SKM-1 (cell line): ENCODE results near the gene FAM32A.

Experiments
- DNase-seq: peaks from one replicate; lab custom pipeline; 2025; ENCODE audit not compliant: unreplicated experiment; lab: John Stamatoyannopoulos, UW

FAM32A gene

DNA sequence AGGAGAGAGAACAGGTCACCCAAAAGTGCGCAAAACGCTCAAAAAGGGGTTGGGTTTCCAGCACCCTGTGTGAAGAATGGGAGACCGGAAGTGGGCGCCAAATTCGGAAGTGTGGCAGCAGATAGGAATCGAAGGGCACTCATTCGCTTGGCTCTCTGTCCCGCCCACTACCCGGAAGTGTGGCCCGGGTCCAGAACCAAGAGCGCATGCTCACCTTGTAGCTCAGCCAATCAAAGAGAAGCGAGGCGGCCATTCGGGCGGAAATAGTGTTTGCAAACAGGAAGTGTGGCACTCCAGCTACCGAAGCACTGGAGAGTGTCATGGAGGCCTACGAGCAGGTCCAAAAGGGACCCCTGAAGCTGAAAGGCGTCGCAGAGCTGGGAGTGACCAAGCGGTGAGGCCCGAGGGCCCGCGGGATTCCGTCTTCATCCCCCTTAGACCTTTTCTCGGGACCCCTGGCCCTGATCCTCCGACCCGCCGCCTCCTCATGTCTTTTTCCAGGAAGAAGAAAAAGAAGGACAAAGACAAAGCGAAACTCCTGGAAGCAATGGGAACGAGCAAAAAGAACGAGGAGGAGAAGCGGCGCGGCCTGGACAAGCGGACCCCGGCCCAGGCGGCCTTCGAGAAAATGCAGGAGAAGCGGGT lies at the start of gene FAM32A:
Gene FAM32A, plus strand, starts transcription at position 288 of the 645 bp plus-strand sequence. Its CDS starts 33 bp downstream, at position 321.
- DNase-seq = peak; percentile 96

DNA sequence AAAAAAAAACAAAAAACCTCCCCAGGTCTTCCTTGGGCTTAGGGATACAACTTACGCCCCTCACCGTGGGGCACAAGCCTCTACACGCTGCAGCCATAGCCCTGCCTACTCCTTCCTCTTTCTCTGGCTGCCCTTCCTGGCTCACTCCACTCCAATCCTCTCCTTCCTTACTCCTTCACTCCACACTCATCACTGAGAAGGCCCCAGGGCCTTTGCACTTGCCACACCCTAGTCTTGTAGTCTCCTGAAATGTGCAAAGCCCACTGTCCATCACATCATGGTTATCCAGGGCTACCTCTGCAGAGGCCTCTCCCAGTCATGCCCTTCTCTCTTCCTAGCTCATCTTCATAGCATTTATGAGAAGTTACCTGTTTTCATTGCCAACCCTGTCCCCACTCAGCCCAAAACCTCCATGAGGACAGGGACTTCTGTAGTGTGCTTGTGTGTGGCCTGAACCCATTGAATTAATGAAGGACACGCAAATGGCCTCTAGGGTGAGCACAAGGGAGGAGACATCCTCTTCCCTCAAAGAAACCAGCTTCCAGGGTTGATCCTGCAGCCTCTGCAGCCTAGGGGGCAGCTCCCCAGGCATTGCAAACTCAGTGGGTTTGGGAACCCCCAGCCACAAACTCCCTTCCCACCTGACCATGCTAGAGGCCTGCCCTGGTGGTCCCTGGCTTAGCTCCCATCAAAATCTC lies 49.6 kb upstream of the FAM32A start:
- DNase-seq = no peak

DNA sequence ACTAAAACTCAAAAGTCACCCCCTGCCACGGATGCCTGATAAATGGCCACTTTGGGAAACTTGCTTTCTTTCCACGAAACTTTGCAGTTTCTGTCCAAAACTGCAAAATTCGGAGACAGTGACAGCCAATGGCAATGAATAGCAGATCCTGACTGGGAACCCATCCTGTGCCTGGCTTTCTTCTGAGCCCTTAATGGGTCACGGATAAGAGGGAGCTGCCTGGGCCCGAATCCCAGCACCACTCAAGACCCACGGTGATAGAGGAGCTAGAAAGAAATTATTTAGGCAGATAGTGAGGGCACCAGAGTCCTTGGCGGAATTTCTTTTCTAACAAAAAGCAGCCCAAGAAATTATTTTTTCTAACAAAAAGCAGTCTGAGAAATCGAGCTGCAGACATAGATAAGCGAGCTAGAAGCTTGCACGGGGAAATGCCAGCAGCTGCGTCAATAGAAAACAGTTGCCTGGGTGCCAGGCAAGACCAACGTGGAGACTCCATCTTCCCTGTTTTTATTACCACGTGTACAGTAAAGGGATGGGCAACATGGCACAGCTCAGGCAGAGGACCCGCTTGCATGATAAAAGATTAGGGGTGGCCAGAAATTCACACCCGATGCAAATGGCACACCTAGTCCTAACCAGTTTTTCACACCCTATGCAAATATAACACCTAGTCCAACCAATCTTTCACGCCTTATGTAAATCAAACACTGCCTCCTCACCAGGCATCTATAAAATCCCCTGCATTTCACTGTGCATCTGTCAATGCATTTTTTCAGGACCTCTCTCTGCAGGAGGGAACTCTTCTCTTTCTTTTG lies 48.8 kb upstream of the FAM32A start:
- DNase-seq = no peak

DNA sequence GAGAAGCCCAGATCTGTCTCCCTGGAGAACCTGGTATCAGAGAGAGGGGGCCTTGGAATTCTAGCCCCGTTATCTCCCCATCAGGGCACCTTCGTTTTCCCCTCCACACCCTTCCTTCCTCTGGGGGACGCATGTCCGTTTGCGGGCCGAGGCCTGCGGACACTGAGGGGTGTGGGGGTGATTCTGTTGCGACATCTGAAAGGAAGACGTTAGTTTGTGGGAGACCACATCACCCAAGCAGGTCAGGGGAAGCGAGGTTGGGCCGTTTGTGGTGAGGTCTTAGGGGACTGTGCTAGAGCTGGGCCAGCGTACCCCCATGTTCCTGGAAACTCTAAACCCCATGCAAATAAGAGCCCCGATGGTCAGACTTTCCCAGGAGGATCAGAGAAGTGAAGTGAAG lies 45.5 kb upstream of the FAM32A start:
- DNase-seq = peak; percentile 84

DNA sequence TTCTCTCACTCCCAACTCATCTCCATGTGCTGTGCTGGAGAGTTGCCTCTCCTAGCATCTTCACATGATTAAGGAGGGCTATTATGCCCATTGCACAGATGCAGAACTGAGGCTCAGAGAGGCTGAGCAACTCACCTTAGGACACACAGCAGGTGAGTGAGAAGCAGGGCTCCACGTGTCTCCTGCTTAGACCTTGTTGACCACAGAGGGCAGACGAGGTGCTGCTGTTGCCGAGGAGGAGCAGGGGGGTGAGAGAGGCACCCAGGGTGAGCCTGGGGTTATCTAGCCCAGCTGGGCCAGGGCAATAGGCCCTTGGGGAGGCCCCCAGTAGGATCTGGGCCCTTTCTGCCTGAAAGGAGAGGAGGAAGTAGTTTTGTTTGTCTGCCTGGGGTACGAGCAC lies 44.2 kb upstream of the FAM32A start:
- peak; percentile 83 for DNase-seq

DNA sequence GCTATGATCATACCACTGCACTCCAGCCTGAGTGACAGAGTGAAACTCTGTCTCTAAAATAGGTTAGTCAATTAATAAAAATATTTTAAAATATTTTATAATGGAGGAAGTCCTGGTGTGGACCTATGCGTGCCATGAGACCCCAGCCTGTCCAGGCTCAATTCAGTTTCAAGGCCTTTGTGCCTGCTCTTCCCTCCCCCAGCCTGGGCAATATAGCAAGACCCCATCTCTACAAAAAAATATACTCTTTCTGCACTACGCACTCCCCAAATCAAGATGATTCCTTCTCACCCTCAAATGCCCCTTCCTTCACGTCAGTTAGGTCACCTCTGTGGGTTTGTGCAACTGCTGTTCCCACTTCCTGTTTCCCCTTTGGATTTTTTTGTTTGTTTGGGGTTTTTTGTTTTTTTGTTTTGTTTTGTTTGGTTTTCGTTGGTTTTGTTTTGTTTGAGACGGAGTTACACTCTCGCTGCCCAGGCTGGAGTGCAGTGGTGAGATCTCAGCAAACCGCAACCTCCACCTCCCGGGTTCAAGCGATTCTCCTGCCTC lies 43.1 kb upstream of the FAM32A start:
- DNase-seq = no peak

DNA sequence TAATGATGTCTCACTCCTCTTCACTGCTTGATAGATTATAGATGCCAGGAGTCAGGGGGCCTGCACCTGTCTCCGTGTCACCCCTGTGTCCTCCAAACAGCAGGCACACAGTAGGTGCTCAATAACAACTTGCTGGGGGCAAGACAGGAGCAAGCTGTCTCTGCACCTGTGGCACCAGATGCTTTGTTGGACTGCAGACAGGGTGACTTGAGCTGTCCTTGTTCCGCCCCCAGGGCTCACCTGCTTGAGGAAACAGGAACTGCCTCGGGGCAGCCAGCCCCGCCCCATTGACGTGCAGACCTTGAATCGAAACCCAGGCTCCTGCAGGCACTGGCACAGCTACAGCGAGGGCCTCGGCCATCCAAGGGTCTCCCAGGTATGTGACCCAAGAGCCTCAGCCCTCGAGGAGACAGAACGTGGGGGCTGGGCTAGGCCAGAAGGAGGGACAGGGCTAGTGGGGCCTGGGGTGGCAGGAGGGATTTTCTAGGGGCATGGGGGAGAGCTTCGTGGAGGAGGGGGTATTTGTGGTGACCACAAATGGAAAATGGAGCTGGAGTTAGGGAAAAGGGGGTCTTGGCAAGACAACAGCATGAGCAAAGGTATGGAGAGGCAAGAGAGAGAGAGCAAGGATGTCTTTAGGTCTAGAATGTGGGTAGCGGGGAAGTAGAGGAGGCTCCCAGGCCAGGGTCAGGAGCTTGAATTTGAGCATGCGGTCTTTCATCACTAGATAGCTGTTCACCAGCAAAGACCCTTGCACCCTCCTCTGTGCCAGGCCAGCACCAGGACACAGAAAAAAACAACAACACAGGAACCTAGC lies 41.6 kb upstream of the FAM32A start, which contains the start of gene HSH2D:
Gene HSH2D, plus strand, starts transcription at position 287 of the 817 bp plus-strand sequence. CDS start 5,066 bp downstream, outside the sequence.
- DNase-seq = no peak

DNA sequence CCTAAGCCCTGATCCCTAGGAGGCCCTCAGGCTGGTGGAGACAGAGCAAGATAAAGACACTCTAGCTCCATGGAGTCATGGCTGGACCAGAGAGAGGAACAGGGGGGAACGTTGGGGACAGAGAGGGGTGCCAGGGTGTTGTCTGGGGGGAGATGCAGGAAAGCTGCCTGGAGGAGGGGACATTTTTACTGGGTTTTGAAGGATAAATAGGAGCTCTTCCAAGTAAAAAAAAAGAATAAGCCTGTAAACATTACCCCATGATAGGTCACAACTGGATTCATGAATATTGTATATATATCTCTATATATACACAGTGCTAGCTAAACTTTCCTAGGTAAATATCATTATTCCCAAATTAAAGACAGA lies 41.0 kb upstream of the FAM32A start:
- no peak for DNase-seq

DNA sequence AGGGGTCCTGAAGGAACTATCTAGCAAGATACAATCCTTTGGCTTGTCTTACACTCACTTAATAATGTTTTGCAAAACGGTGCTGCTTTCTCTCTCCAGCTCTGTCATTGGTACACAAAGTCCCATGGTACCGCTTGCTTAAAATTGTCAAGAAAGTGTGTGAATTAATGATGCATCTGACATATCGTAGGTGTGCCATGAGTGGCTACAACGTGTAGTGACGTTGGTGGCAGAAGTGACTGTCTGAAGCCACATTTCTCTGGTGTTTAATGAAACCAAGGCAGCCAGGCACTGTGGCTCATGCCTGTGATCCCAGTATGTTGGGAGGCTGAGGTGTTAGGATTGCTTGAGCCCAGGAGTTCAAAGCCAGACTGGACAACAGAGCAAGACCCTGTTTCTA lies 39.1 kb upstream of the FAM32A start:
- DNase-seq = no peak

DNA sequence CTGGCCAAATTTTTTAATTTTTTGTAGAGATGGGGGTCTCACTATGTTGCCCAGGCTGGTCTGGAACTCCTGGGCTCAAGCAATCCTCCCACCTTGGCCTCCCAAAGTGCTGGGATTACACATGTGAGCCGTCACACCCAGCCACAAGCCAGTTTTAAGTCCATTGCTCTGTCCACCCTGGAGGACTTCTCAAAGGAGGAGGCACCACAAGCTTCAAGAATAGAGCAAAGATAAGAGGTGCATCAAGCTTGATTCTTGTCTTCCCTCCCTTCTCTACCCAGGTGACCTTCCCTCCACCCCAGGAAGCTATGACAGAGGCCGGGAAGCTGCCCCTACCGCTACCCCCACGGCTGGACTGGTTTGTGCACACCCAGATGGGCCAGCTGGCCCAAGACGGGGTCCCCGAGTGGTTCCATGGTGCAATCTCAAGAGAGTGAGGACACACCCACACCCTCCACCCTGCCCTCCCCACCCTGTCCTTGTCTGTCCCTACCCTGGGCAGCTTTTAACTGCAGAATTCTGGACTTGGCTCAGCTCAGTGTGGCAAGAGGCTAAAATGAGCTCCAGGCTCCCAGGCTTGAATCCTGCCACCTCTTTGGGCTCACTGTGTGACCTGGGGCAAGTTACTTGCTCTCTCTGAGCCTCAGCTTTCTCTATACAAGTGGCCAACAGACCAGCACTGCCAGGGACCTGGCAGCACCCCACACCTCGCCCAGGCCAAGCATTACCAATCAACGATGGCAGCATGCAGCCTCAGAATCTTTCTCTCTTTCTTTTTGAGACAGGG lies 36.6 kb upstream of the FAM32A start:
- no peak for DNase-seq

DNA sequence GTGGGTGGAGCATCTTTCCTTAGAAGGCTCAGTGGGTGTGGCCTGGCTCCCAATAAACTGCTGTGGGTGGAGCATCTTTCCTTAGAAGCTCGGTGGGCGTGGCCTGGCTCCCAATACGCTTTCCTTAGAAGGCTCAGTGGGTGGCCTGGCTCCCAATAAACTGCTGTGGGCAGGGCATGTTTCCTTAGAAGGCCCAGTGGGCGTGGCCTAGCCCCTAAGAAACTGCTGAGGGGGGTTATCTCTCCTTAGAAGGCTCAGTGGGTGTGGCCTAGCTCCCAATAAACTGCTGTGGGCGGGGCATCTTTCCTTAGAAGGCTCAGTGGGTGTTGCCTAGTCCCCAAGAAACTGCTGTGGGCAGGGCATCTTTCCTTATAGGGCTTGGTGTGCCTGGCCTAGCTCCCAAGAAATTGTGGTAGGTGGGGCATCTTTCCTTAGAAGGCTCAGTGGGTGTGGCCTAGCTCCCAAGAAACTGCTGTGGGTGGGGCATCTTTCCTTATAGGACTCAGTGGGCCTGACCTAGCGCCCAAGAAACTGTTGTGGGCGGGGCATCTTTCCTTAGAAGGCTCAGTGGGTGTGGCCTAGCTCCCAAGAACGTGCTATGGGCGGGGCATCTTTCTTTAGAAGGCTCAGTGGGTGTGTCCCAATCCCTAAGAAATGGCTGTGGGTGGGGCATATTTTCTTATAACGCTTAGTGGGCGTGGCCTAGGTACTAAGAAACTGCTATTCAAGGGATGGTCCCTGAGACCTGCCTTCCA lies 31.5 kb upstream of the FAM32A start:
- no peak for DNase-seq

DNA sequence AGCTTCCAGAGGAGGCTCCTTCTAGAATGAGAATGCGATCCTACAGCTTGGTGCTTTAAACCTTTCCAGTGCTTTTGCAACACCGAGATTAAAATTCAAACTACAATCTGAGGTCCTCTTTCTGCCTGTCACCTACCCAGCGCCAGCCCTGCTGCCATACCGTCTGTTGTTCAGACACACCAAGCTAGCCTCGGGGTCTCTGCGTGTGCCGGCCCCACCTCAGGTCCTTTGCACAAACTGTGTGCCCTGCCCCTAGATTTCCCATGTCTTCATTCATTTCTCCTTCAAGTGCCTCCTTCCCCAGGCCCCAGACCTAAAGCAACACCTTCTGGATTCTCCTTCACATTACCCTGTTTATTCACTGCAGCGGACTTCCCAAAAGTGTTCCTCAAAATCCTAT lies 30.7 kb upstream of the FAM32A start:
- DNase-seq = no peak

DNA sequence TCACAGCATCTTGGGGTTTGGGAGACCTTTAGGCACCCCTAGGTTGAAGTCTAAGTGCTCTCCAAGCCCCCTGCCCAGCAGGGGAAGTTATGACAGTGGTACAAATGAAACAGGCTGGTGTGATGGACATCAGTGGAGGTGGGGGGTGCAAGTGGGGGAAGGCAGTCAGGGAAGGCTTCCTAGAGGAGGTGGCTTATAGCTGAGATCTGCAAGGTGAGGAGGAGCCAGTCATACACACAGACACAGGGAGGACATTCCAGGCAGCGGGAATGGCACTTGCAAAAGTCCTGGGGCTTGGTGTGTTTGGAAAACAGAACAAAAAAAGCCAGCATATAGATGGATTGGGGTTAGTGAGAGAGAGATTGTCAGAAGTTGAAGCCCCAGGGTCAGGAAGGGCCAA lies 30.1 kb upstream of the FAM32A start:
- no peak for DNase-seq

DNA sequence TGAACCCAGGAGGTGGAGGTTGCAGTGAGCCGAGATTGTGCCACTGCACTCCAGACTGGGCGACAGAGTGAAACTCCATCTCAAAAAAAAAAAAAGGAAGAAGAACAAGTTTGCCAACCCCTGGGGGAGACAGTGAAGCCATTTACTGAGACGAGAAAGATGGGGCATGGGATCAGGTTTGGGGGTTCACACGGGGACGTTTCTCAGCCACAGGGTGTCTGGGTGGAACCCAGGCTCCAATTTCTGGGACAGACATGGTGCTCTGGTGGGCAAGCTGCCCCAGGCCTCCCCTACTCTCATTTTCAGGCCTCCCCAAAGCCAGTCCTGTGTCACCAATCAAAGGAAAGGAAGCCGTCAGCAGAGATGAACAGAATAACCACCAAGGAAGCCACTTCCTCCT lies 28.3 kb upstream of the FAM32A start:
- DNase-seq = no peak

DNA sequence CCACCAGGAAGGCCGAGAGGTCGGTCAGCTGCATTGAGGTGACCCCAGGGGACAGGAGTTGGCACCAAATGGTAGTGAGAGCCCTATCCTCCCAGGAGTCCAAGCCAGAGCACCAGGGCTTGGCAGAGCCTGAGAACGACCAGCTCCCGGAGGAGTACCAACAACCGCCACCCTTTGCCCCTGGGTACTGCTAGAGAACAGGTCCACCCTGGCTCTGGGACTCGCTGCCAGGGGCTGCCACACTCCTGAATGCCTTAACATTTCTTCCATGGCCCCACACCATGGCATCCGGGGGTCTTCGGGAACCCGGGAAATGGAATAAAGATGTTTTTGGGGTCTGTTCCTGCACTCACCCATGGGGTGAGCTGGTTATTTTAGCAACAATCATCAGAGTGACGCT lies 27.6 kb upstream of the FAM32A start:
- DNase-seq = no peak

DNA sequence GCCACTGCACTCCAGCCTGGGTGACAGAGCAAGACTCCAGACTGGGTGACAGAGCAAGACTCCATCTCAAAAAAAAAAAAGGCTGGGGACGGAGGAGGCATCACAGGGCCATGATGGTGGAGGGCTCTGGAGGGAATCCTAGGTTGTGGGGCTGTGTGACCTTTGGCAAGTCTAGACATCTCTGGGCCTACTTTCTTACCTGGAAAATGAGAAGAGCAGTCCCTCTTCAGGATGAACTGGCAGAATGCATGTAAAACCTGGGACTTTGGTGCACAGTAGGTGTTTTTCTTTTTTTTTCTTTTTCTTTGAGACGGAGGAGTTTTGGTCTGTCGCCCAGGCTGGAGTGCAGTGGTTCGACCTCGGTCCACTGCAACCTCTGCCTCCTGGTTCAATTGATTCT lies 25.6 kb upstream of the FAM32A start:
- DNase-seq = no peak

DNA sequence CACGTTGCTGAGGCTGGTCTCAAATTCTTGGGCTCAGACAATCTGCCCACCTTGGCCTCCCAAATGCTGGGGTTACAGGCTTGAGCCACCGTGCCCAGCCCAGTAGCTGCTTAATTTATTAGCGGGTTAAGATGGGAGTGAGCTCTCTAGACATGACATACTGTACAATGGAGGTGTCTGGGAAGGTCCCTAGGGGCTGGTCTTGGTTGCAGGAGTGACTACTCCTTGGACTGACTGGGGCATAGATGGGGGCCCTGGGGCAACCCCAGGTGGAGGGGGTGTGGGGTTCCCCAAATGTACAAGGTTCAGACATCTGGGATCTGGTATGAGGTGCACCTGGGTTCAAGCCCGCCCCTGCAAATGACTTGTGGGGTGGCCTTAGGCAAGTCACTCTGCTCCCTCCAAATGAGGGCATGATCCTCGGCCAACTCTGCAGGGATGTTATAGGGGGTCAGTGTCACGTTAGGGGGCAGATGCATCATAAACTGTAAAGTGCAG lies 24.7 kb upstream of the FAM32A start:
- DNase-seq = no peak

DNA sequence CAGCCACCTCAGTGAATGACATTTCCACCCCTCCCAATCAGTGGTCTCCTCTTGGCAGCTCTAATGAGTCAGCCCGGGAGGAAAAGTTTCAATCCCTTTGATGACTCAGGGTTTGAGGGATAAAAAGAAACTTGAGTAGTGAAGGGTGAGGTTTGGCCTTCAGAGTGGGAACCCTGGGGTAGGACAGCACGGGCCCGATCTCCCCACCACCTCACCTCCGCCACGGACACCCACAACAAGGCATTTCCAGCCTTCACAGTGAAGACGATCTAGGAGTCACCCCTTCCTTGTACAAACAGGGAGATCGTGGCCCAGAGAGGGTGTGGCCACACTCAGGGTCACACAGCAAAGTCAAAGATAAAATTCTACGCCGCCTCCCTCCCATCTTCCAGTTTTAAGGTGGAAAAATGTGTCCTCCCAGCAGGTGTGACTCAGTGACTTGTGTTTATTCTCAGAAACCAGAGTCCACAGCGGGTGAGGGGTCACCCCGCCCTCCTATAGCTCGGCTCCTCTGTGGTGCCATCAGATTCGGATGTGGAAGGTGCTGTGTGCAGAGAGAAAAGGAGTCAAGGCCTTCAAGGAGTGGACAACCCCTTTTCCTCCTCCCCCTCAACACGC lies 24.2 kb upstream of the FAM32A start:
- DNase-seq = no peak

DNA sequence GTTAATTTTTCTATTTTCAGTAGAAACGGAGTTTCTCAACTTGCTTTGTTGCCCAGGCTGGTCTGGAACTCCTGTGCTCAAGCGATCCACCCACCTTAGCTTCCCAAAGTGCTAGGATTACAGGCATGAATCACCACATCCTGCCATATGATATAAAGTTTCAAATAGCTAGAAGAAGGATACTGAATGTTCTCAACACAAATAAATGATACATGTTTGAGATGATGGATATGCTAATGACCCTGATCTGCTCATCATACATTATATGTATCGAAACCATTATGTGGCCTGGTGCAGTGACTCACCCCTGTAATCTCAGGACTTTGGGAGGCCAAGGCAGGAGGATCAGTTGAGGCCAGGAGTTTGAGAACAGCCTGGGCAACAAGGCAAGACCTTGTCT lies 23.4 kb upstream of the FAM32A start:
- no peak for DNase-seq
